Lower lobe of right lung (tissue), 2 donors: ENCODE measurements around the gene VASP. TPM values are rescaled to one million over a fixed set of nuclear protein-coding genes. Genes with fewer than 3 reads are reported as not detected.

Experiments
- ATAC-seq, 2 donors: fragments of 200-7000 bp; cut with Tn5 transposase; one replicate each; pipeline ENCODE4 v1.9.1; 2020 to 2022; ENCODE audit warnings: mild to moderate bottlenecking in 2 of 2, moderate library complexity in 2 of 2
- DNase-seq: peaks from one replicate; pipeline ENCODE4 v3.0.0-alpha.2; 2020
- H3K27ac ChIP-seq: fragments of 200-600 bp; one replicate; pipeline ENCODE4 v1.8.0; 2022
- H3K27me3 ChIP-seq: fragments of 200-600 bp; one replicate; pipeline ENCODE4 v1.8.0; 2022; ENCODE audit warnings: low read depth
- H3K36me3 ChIP-seq: fragments of 200-600 bp; one replicate; pipeline ENCODE4 v1.8.0; 2022; ENCODE audit warnings: mild to moderate bottlenecking
- H3K4me1 ChIP-seq: fragments of 200-600 bp; one replicate; pipeline ENCODE4 v1.8.0; 2022
- H3K4me3 ChIP-seq: fragments of 200-600 bp; one replicate; pipeline ENCODE4 v1.8.0; 2022; ENCODE audit warnings: mild to moderate bottlenecking
- H3K9me3 ChIP-seq: fragments of 200-600 bp; one replicate; pipeline ENCODE4 v1.8.0; 2022
- intact Hi-C: fragments of 100-400 bp; cut with DNase I; formaldehyde crosslinking; loops from one replicate; pipeline ENCODE4 v1.11.0; 2022
- total RNA-seq: library from RNA; stranded (reverse); fragmentation: NEBNext Ultra II Directional; extraction: Animal tissue kit (Norgen Biotek cat#: 25700); gene quantifications from one replicate; pipeline ENCODE4 v1.2.1, GENCODE V29; 2021
- TF ChIP-seq, protein P1 (sequence below): fragments of 200-600 bp; IDR thresholded peaks from one replicate; pipeline ENCODE4 v1.8.0; 2022; ENCODE audit warnings: antibody characterized with exemption, mild to moderate bottlenecking
- donor health status: DM: no; HTN: yes; CAD: no; lungs with severe emphysema.

Gene VASP
- total RNA-seq, 1 donor from 2014 or later: 190 TPM

DNA sequence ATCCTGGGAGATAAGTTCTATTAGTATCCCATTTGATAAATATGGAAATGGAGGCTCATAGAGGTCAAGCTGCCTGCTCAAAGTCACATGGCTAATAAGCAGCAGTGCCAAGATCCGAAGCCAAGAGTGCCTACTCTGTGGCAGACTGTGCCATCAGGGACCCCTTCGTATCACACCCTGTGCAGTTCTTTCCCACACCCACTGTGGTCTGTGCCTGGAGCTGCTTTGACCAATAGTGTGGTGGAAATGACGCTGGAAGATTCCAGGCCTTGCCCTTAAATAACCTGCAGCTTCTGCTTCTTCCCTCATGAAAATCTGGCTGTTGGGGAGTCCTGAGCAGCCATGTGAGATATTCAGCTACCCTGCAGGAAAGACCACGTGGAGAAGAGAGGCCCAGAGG, 67.2 kb downstream of the VASP start:
- intact Hi-C loops: no loop called here
- Histone ChIP-seq H3K27ac (no peak overlapping the region), H3K4me1 (peaks cover 18% of the 10 kb centered on the region), H3K9me3 (no peaks in the 10 kb centered on the region), H3K36me3 (no peaks in the 10 kb centered on the region), H3K27me3 (no peaks in the 10 kb centered on the region), H3K4me3 (no peak overlapping the region)
- ATAC-seq: no peak
- TF ChIP-seq, protein P1, sequence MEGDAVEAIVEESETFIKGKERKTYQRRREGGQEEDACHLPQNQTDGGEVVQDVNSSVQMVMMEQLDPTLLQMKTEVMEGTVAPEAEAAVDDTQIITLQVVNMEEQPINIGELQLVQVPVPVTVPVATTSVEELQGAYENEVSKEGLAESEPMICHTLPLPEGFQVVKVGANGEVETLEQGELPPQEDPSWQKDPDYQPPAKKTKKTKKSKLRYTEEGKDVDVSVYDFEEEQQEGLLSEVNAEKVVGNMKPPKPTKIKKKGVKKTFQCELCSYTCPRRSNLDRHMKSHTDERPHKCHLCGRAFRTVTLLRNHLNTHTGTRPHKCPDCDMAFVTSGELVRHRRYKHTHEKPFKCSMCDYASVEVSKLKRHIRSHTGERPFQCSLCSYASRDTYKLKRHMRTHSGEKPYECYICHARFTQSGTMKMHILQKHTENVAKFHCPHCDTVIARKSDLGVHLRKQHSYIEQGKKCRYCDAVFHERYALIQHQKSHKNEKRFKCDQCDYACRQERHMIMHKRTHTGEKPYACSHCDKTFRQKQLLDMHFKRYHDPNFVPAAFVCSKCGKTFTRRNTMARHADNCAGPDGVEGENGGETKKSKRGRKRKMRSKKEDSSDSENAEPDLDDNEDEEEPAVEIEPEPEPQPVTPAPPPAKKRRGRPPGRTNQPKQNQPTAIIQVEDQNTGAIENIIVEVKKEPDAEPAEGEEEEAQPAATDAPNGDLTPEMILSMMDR: no peak
- no peak for DNase-seq

DNA sequence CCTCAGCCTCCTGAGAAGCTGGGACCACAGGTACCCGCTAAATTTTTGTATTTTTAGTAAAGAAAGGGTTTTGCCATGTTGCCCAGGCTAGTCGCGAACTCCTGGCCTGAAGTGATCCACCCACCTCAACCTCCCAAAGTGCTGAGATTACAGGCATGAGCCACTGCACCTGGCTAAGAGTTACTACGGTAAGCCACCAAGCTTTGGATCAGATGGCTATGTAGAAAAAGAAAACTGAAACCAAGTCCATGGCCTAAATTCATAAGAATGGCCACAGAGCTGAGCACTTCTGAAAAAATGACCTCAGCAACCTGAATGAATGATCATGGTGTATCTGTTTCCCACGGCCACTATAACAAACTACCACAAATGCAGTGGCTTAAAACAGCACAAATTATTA, 67.9 kb downstream of the VASP start:
- H3K27me3 ChIP-seq: no peaks in the 10 kb centered on the region
- no peaks in the 10 kb centered on the region for H3K36me3 ChIP-seq
- no peaks in the 10 kb centered on the region for H3K9me3 ChIP-seq
- H3K4me1 ChIP-seq: peaks cover 18% of the 10 kb centered on the region
- no peak overlapping the region for H3K27ac ChIP-seq
- TF ChIP-seq, protein P1: no peak
- intact Hi-C loops: no loop called here
- ATAC-seq: no peak
- no peak for DNase-seq
- no peak overlapping the region for H3K4me3 ChIP-seq

Other genes starting within 250 kb of the VASP start
- 0.24 TPM for gene CKM, start 184.6 kb upstream of the VASP start, total RNA-seq
- gene KLC3, start 166.7 kb upstream of the VASP start, total RNA-seq: 1.4 TPM
- 14.0 TPM for gene ERCC2, start 136.9 kb upstream of the VASP start, total RNA-seq
- gene PPP1R13L, start 102.4 kb upstream of the VASP start, total RNA-seq: 43.8 TPM
- gene POLR1G, start 100.8 kb upstream of the VASP start, total RNA-seq: 4.5 TPM
- 41.6 TPM for gene ERCC1, start 83.6 kb upstream of the VASP start, total RNA-seq
- 18.0 TPM for gene FOSB, start 39.5 kb upstream of the VASP start, total RNA-seq
- 16.2 TPM for gene RTN2, start 10.4 kb upstream of the VASP start, total RNA-seq
- gene PPM1N, start 9.0 kb upstream of the VASP start, total RNA-seq: 1.8 TPM
- gene OPA3, start 77.3 kb downstream of the VASP start, total RNA-seq: 11.3 TPM
- 10.5 TPM for gene GPR4, start 94.7 kb downstream of the VASP start, total RNA-seq
- gene EML2, start 131.9 kb downstream of the VASP start, total RNA-seq: 51.4 TPM
- 7.5 TPM for gene GIPR, start 160.7 kb downstream of the VASP start, total RNA-seq
- 229 TPM for gene SNRPD2, start 184.5 kb downstream of the VASP start, total RNA-seq
- gene QPCTL, start 185.2 kb downstream of the VASP start, total RNA-seq: 5.0 TPM
- gene FBXO46, start 223.4 kb downstream of the VASP start, total RNA-seq: 19.3 TPM
- gene MEIOSIN, start 226.0 kb downstream of the VASP start, total RNA-seq: not detected